WTC11 (cell line): ENCODE data around the gene PNPT1.

ENCODE experiments used
- CBFB ChIP-seq: sonication (generic); formaldehyde crosslinking; IDR thresholded peaks from 2 replicates; pipeline ENCODE4 v1.8.1; 2022; ENCODE audit warnings: mild to moderate bottlenecking, low read depth, missing genetic modification reagents
- CTCF ChIP-seq: fragments of 200-600 bp; IDR thresholded peaks from 2 replicates; pipeline ENCODE4 v1.8.0; 2022; ENCODE audit warnings: antibody characterized with exemption
- ERG ChIP-seq: fragments of 250-450 bp; sonication (Bioruptor Pico); IDR thresholded peaks from 2 replicates; pipeline ENCODE4 v1.8.0; 2021; ENCODE audit warnings: mild to moderate bottlenecking
- ESRRA ChIP-seq: sonication (generic); formaldehyde crosslinking; IDR thresholded peaks from 2 replicates; pipeline ENCODE4 v1.8.1; 2022; ENCODE audit warnings: mild to moderate bottlenecking, missing genetic modification reagents, borderline replicate concordance
- HMGXB4 ChIP-seq: sonication (generic); formaldehyde crosslinking; IDR thresholded peaks from 2 replicates; pipeline ENCODE4 v1.8.1; 2023; ENCODE audit warnings: mild to moderate bottlenecking, moderate library complexity, missing genetic modification reagents
- NFATC4 ChIP-seq: fragments of 250-450 bp; sonication (Bioruptor Pico); IDR thresholded peaks from 2 replicates; pipeline ENCODE4 v1.9.0; 2021; ENCODE audit warnings: mild to moderate bottlenecking
- NFYB ChIP-seq: sonication (generic); formaldehyde crosslinking; conservative IDR thresholded peaks from 2 replicates; pipeline ENCODE4 v1.8.0; 2022; ENCODE audit warnings: low read depth, missing genetic modification reagents
- NR2C2 ChIP-seq: sonication (generic); formaldehyde crosslinking; IDR thresholded peaks from 2 replicates; pipeline ENCODE4 v1.8.0; 2022; ENCODE audit warnings: mild to moderate bottlenecking, missing genetic modification reagents
- USF2 ChIP-seq: sonication (generic); formaldehyde crosslinking; IDR thresholded peaks from 2 replicates; pipeline ENCODE4 v1.8.1; 2023; ENCODE audit warnings: mild to moderate bottlenecking, missing genetic modification reagents, moderate library complexity
- TF ChIP-seq, protein P1 (sequence below): sonication (generic); formaldehyde crosslinking; IDR thresholded peaks from 2 replicates; pipeline ENCODE4 v1.8.1; 2022; ENCODE audit warnings: mild to moderate bottlenecking, moderate library complexity, missing genetic modification reagents

- no peak for TF ChIP-seq CTCF
- no peak for TF ChIP-seq ESRRA (CRISPR knock-in tag)
- no peak for TF ChIP-seq NR2C2 (CRISPR knock-in tag)
- TF ChIP-seq CBFB (CRISPR knock-in tag), result no peak
- TF ChIP-seq ERG (CRISPR knock-in tag), result no peak
- no peak for TF ChIP-seq NFYB (CRISPR knock-in tag)
- TF ChIP-seq NFATC4 (CRISPR knock-in tag), result no peak
- TF ChIP-seq, protein P1, sequence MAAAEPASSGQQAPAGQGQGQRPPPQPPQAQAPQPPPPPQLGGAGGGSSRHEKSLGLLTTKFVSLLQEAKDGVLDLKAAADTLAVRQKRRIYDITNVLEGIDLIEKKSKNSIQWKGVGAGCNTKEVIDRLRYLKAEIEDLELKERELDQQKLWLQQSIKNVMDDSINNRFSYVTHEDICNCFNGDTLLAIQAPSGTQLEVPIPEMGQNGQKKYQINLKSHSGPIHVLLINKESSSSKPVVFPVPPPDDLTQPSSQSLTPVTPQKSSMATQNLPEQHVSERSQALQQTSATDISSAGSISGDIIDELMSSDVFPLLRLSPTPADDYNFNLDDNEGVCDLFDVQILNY (CRISPR knock-in tag), result no peak
- TF ChIP-seq USF2 (CRISPR knock-in tag), result no peak
- TF ChIP-seq HMGXB4 (CRISPR knock-in tag), result no peak
These were observed 82.5 kb downstream of the PNPT1 start for GRCh38 chr2:55610954-55611743.
